Stomach (tissue), 9 donors: ENCODE results near the gene KIF13A. TPM values are rescaled to one million over a fixed set of nuclear protein-coding genes. Genes with fewer than 3 reads are reported as not detected.

Experiments
- DNase-seq, 2 donors: peaks; one replicate each; pipeline versions ENCODE4 v3.0.0 to v3.0.0-alpha.2; 2013 to 2019
- H3K27ac ChIP-seq, 5 donors: fragments of 200-600 bp in 4 of 5; sonication (generic) in 4 of 5; one replicate each; pipeline ENCODE4 v1.5.1; 2013 to 2019; ENCODE audit warnings: mild to moderate bottlenecking in 1 of 5, moderate library complexity in 1 of 5
- H3K27me3 ChIP-seq, 3 donors: fragments of 200-600 bp; sonication (generic); one replicate each; pipeline ENCODE4 v1.5.1; 2017 to 2019; ENCODE audit warnings: mixed run types in 1 of 3
- H3K36me3 ChIP-seq, 4 donors: fragments of 200-600 bp; sonication (generic); 1 replicate in 3 of 4; 2 replicates in 1 of 4; pipeline ENCODE4 v1.5.1; 2016 to 2019
- H3K4me1 ChIP-seq, 4 donors: fragments of 200-600 bp; sonication (generic); one replicate each; pipeline ENCODE4 v1.5.1; 2016 to 2019
- H3K4me3 ChIP-seq, 4 donors: fragments of 200-600 bp; sonication (generic) in 3 of 4; one replicate each; pipeline ENCODE4 v1.5.1; 2016 to 2019; ENCODE audit warnings: mild to moderate bottlenecking in 1 of 4
- H3K9me3 ChIP-seq, 4 donors: fragments of 200-600 bp; sonication (generic); one replicate each; pipeline ENCODE4 v1.5.1; 2016 to 2019
- EP300 ChIP-seq: sonication (generic); formaldehyde crosslinking; IDR thresholded peaks from one replicate; pipeline ENCODE4 v1.6.1; 2017; ENCODE audit warnings: antibody characterized with exemption
- POLR2A ChIP-seq, 4 donors: fragments of 450-650 bp; IDR thresholded peaks; one replicate each; pipeline ENCODE4 v1.6.1; 2016; ENCODE audit warnings: antibody characterized with exemption in 4 of 4, control low read depth in 2 of 4, mild to moderate bottlenecking in 1 of 4, moderate library complexity in 1 of 4
- POLR2AphosphoS5 ChIP-seq, 3 donors: sonication (generic); formaldehyde crosslinking; IDR thresholded peaks; one replicate each; pipeline ENCODE4 v1.6.1; 2016; ENCODE audit warnings: antibody characterized with exemption in 3 of 3
- WGBS, 5 donors: extraction: QIAGEN DNeasy Blood & Tissue Kit in 3 of 5; methylation state at CpG; one replicate each; pipeline versions ENCODE4 v1.1.5 to v1.1.7; 2013 to 2018; 5-methylcytosine and 5-hydroxymethylcytosine counted together
- intact Hi-C: fragments of 100-400 bp; cut with DNase I; formaldehyde crosslinking; loops from one replicate; pipeline ENCODE4 v1.15.1; 2023; ENCODE audit warnings: low total_unique reads
- polyA plus RNA-seq, 3 donors: library from polyadenylated mRNA; stranded (reverse); fragments of 200-250 nt; gene quantifications; one replicate each; pipeline ENCODE4 v1.2.3, GENCODE V29; 2013
- total RNA-seq, 5 donors: library from RNA; depleted of rRNA; stranded (reverse); fragments of >200 nt; gene quantifications; one replicate each; pipeline versions ENCODE4 v1.1.0 to v1.2.3, GENCODE V29; 2014 to 2016
- TF ChIP-seq, protein P1 (sequence below), 7 experiments: fragments of 450-650 bp in 4 of 7; fragments of 200-600 bp in 3 of 7; sonication (generic) in 3 of 7; IDR thresholded peaks; one replicate each; pipeline ENCODE4 v1.5.1; 2016 to 2019; ENCODE audit warnings: antibody characterized with exemption in 7 of 7, control low read depth in 2 of 7, mild to moderate bottlenecking in 1 of 7
- donor health status: healthy with polysubstance abuse.
- donor health status: Bipolar disorder and iron deficiency.
- donor health status: healthy.

Gene KIF13A
- total and polyA plus RNA-seq, 8 donors, result 9.2 to 60.6 (median 23.6) TPM

DNA sequence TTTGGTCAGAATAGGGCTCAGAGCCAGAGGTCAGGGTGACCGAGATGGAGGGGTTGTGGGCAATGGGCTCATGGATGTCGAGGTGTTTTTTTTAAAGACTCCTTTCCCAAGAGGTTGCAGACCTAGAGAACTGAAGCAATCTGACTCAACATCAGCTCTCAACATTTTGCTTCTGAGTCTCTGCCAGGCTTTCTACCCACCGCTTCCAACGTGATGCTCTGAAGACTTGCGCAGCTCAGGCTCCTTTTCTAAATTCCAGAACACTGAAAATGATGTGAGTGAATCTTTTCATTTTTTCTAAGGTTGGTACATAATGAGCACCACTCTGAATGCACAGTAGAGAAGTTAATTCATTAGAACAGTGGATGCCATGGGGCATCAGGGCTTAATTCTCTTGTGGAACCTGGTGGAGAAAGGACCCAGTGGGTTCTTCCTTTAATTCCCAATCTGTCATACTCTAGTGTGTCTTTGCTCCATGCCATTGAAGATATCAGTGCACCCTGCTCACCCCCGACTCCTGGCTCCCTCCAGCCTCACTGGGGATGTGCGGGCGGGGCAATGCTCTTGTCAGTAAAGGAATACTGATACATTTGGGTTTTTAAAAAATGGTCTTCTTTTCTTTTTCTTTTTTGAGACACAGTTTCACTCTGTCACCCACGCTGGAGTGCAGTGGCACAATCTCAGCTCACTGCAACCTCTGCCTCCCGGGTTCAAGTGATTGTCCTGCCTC lies 17.0 kb upstream of the KIF13A start:
- intact Hi-C loops, result no loop called here

DNA sequence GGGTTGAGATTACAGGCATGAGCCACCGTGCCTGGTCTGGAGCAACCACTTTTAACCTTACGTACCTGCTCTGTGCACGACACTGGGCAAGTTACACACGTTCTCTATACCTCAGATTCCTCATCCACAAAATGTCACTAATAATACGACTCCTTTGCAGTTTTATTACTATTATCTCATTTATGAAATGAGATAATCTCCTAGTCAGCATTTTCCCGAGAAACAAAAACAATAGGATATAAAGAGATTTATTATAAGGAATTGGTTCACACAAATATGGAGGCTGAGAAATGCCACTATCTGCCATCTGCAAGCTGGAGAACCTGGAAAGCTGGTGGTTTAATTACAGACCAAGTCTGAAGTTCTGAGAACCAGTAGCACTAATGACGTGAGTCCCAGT lies 12.0 kb upstream of the KIF13A start:
- H3K9me3 ChIP-seq, result no peaks in the 10 kb centered on the region
- 83 to 92% (median 90%) methylated on average over 7 of the region's 7 CpGs for WGBS, 5 donors
- no peaks in the 10 kb centered on the region for H3K4me1 ChIP-seq
- intact Hi-C loops, result no loop called here
- no peaks in the 10 kb centered on the region for H3K27me3 ChIP-seq
- no peaks in the 10 kb centered on the region for H3K36me3 ChIP-seq
- no peak overlapping the region for H3K27ac ChIP-seq
- H3K4me3 ChIP-seq, result no peak overlapping the region
- DNase-seq, result no peak
- TF ChIP-seq POLR2AphosphoS5 (IDR thresholded peaks at IDR 0.05) (no peak), EP300 (no peak), POLR2A (IDR thresholded peaks at IDR 0.05) (no peak)
- TF ChIP-seq, protein P1, sequence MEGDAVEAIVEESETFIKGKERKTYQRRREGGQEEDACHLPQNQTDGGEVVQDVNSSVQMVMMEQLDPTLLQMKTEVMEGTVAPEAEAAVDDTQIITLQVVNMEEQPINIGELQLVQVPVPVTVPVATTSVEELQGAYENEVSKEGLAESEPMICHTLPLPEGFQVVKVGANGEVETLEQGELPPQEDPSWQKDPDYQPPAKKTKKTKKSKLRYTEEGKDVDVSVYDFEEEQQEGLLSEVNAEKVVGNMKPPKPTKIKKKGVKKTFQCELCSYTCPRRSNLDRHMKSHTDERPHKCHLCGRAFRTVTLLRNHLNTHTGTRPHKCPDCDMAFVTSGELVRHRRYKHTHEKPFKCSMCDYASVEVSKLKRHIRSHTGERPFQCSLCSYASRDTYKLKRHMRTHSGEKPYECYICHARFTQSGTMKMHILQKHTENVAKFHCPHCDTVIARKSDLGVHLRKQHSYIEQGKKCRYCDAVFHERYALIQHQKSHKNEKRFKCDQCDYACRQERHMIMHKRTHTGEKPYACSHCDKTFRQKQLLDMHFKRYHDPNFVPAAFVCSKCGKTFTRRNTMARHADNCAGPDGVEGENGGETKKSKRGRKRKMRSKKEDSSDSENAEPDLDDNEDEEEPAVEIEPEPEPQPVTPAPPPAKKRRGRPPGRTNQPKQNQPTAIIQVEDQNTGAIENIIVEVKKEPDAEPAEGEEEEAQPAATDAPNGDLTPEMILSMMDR (IDR thresholded peaks at IDR 0.05), result no peak

More for the DNA sequence above, 17.0 kb upstream of the KIF13A start:
- TF ChIP-seq, protein P1 (IDR thresholded peaks at IDR 0.05), result no peak
- TF ChIP-seq EP300, result no peak
- no peak for TF ChIP-seq POLR2A (IDR thresholded peaks at IDR 0.05)
- TF ChIP-seq POLR2AphosphoS5 (IDR thresholded peaks at IDR 0.05), result no peak
- Histone ChIP-seq H3K4me1 (peaks cover 0 to 5% (median 0%) of the 10 kb centered on the region in 4 donors), H3K36me3 (no peaks in the 10 kb centered on the region), H3K27me3 (no peaks in the 10 kb centered on the region), H3K9me3 (no peaks in the 10 kb centered on the region), H3K4me3 (no peak overlapping the region), H3K27ac (no peak overlapping the region)
- DNase-seq, result no peak
- 89 to 97% (median 92%) methylated on average over 10 of the region's 10 CpGs for WGBS, 5 donors

DNA sequence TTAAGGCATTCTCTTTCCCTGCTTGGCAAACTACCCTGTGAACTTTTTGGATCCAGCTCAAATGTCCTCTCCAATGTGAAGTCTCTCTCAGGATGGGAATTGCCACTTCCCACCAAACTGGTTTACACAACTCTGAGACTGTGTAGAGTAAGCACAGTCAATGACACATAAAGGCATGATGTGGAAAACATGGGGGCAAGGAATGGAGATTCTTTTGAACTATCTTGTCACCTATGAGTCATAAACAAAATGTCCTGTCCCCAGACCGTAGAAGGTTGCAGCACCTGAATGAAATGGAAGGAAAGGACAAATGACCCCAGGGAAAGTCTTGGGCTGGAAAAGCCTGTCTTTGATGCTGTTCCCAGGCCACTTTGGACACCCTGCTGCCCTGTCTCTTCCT lies 11.0 kb upstream of the KIF13A start:
- intact Hi-C loops, result no loop called here
- Histone ChIP-seq H3K36me3 (no peaks in the 10 kb centered on the region), H3K4me3 (no peak overlapping the region), H3K27ac (no peak overlapping the region), H3K9me3 (no peaks in the 10 kb centered on the region), H3K4me1 (no peaks in the 10 kb centered on the region), H3K27me3 (no peaks in the 10 kb centered on the region)
- no peak for TF ChIP-seq POLR2AphosphoS5 (IDR thresholded peaks at IDR 0.05)
- no peak for TF ChIP-seq POLR2A (IDR thresholded peaks at IDR 0.05)
- TF ChIP-seq, protein P1 (IDR thresholded peaks at IDR 0.05), result no peak
- TF ChIP-seq EP300, result no peak
- WGBS, 5 donors, result 71 to 85% (median 81%) methylated on average over 1 of the region's 1 CpG
- no peak for DNase-seq

GRCh38 chr6:17998003-17998402 lies 10.6 kb upstream of the KIF13A start:
- no peaks in the 10 kb centered on the region for H3K27me3 ChIP-seq
- no peaks in the 10 kb centered on the region for H3K9me3 ChIP-seq
- no peaks in the 10 kb centered on the region for H3K4me1 ChIP-seq
- DNase-seq, result no peak
- no peak overlapping the region for H3K27ac ChIP-seq
- TF ChIP-seq, protein P1 (IDR thresholded peaks at IDR 0.05), result no peak
- TF ChIP-seq EP300 (no peak), POLR2AphosphoS5 (IDR thresholded peaks at IDR 0.05) (no peak), POLR2A (IDR thresholded peaks at IDR 0.05) (no peak)
- intact Hi-C loops, result no loop called here
- H3K4me3 ChIP-seq, result no peak overlapping the region
- WGBS, 5 donors, result 77 to 89% (median 85%) methylated on average over 3 of the region's 3 CpGs
- H3K36me3 ChIP-seq, result no peaks in the 10 kb centered on the region
